Gastrocnemius medialis (tissue), 4 donors: ENCODE measurements around the gene CHRNA5. TPM values are rescaled to one million over a fixed set of nuclear protein-coding genes. Genes with fewer than 3 reads are reported as not detected.

Experiments used
- ATAC-seq, 2 donors: fragments of 150-250 bp; one replicate each; pipeline ENCODE4 v1.9.1; 2016
- DNase-seq, 2 donors: peaks; one replicate each; pipeline ENCODE4 v3.0.0-alpha.2; 2019
- H3K27ac ChIP-seq, 4 donors: fragments of 200-600 bp; sonication (generic); 1 replicate in 1 of 4; 2 replicates in 3 of 4; pipeline ENCODE4 v1.5.1; 2016 to 2018; ENCODE audit warnings: mild to moderate bottlenecking in 2 of 4, moderate library complexity in 1 of 4
- H3K27me3 ChIP-seq, 3 donors: fragments of 200-600 bp; sonication (generic) in 2 of 3; 1 replicate in 1 of 3; 2 replicates in 2 of 3; pipeline versions ENCODE4 v1.5.1 to v1.6.0; 2016 to 2019; ENCODE audit warnings: mild to moderate bottlenecking in 1 of 3, moderate library complexity in 1 of 3
- H3K36me3 ChIP-seq, 2 donors: fragments of 200-600 bp; sonication (generic) in 1 of 2; one replicate each; pipeline ENCODE4 v1.5.1; 2017 to 2018
- H3K4me1 ChIP-seq, 2 donors: fragments of 200-600 bp; sonication (generic) in 1 of 2; one replicate each; pipeline ENCODE4 v1.5.1; 2016 to 2017; ENCODE audit warnings: mild to moderate bottlenecking in 2 of 2
- H3K4me3 ChIP-seq, 4 donors: fragments of 200-600 bp; sonication (generic) in 3 of 4; 1 replicate in 1 of 4; 2 replicates in 3 of 4; pipeline ENCODE4 v1.5.1; 2016 to 2019; ENCODE audit warnings: mild to moderate bottlenecking in 2 of 4
- H3K9me3 ChIP-seq, 3 donors: fragments of 200-600 bp; sonication (generic) in 2 of 3; 1 replicate in 1 of 3; 2 replicates in 2 of 3; pipeline ENCODE4 v1.5.1; 2016 to 2019
- POLR2A ChIP-seq, 2 donors: fragments of 450-650 bp; IDR thresholded peaks; one replicate each; pipeline ENCODE4 v1.6.1; 2017; ENCODE audit warnings: antibody characterized with exemption in 2 of 2, mild to moderate bottlenecking in 2 of 2, moderate library complexity in 2 of 2
- in situ Hi-C, 4 donors: fragments of 200-750 bp; cut with MboI; loops; one replicate each; pipeline versions ENCODE4 v1.15.0 to v1.8.0; 2017; ENCODE audit warnings: low sequenced_read_pairs in 4 of 4
- intact Hi-C: fragments of 100-400 bp; cut with DNase I; formaldehyde crosslinking; loops from one replicate; pipeline ENCODE4 v1.15.1; 2023; ENCODE audit warnings: low total_unique reads
- total RNA-seq, 4 donors: library from RNA; depleted of rRNA; stranded (reverse); fragments of >200 nt; gene quantifications; one replicate each; pipeline versions ENCODE4 v1.1.0 to v1.2.3, GENCODE V29; 2016
- TF ChIP-seq, protein P1 (sequence below), 5 experiments: fragments of 450-650 bp in 3 of 5; fragments of 200-600 bp in 2 of 5; sonication (generic) in 2 of 5; IDR thresholded peaks in 4 of 5; conservative IDR thresholded peaks in 1 of 5; 1 replicate in 4 of 5; 2 replicates in 1 of 5; pipeline ENCODE4 v1.5.1; 2016 to 2019; ENCODE audit warnings: antibody characterized with exemption in 5 of 5, mild to moderate bottlenecking in 3 of 5, moderate library complexity in 3 of 5

Gene CHRNA5
- total RNA-seq, 4 donors from 2014 or later = 0.07 to 1.6 (median 0.71) TPM

GRCh38 chr15:78627348-78627747, 62.0 kb downstream of the CHRNA5 start:
- DNase-seq (no peak), ATAC-seq (no peak)
- no peak overlapping the region for H3K27ac ChIP-seq
- no peaks in the 10 kb centered on the region for H3K36me3 ChIP-seq
- no peaks in the 10 kb centered on the region for H3K4me1 ChIP-seq
- H3K27me3 ChIP-seq = peaks cover 1 to 12% (median 5%) of the 10 kb centered on the region in 3 donors
- TF ChIP-seq POLR2A (IDR thresholded peaks at IDR 0.05) = no peak
- in situ Hi-C loops (loop anchor here in 2 of 4 donors (10.0 to 25.0 kb wide), 2 partner anchors 67 to 560 kb away; no protein-coding TSS in a partner anchor), intact Hi-C loops (no loop called here)
- H3K4me3 ChIP-seq = no peak overlapping the region
- H3K9me3 ChIP-seq = no peaks in the 10 kb centered on the region

DNA sequence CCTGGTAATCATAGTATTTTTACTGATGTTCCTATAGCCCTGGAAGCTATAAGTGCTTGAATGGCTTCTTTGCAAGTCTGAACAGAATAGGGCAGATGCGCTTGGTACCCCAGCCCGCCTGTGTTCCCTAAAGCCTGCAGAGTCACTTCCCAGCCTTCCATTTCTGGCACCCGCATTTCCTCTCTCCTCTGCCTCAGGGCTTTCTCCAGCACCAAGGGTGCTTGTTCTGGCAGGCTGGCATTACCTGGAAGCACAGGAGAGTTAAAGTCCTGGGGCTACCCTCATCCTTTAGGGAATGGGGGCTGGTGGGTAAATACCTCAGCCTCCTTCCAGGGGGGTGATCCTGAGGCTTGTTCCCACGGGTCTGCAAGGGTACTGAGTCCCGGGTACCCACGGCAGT, 62.9 kb downstream of the CHRNA5 start:
- H3K9me3 ChIP-seq = peaks cover 0 to 2% (median 0%) of the 10 kb centered on the region in 3 donors
- H3K27me3 ChIP-seq = peaks cover 0 to 11% (median 0%) of the 10 kb centered on the region in 3 donors
- ATAC-seq (no peak), DNase-seq (no peak)
- no peaks in the 10 kb centered on the region for H3K4me1 ChIP-seq
- intact Hi-C loops = no loop called here
- no peak overlapping the region for H3K27ac ChIP-seq
- H3K4me3 ChIP-seq = no peak overlapping the region
- TF ChIP-seq POLR2A (IDR thresholded peaks at IDR 0.05) = no peak
- TF ChIP-seq, protein P1, sequence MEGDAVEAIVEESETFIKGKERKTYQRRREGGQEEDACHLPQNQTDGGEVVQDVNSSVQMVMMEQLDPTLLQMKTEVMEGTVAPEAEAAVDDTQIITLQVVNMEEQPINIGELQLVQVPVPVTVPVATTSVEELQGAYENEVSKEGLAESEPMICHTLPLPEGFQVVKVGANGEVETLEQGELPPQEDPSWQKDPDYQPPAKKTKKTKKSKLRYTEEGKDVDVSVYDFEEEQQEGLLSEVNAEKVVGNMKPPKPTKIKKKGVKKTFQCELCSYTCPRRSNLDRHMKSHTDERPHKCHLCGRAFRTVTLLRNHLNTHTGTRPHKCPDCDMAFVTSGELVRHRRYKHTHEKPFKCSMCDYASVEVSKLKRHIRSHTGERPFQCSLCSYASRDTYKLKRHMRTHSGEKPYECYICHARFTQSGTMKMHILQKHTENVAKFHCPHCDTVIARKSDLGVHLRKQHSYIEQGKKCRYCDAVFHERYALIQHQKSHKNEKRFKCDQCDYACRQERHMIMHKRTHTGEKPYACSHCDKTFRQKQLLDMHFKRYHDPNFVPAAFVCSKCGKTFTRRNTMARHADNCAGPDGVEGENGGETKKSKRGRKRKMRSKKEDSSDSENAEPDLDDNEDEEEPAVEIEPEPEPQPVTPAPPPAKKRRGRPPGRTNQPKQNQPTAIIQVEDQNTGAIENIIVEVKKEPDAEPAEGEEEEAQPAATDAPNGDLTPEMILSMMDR (IDR thresholded peaks at IDR 0.05 in 4 of 5, conservative IDR thresholded peaks at IDR 0.05 in 1 of 5) = no peak
- in situ Hi-C loops = loop anchor here in 2 of 4 donors (10.0 to 25.0 kb wide), 2 partner anchors 67 to 559 kb away; no protein-coding TSS in a partner anchor
- no peaks in the 10 kb centered on the region for H3K36me3 ChIP-seq

- intact Hi-C loops (no loop called here), in situ Hi-C loops (loop anchor here in 2 of 4 donors (10.0 to 25.0 kb wide), 2 partner anchors 66 to 558 kb away; no protein-coding TSS in a partner anchor)
- H3K9me3 ChIP-seq = peaks cover 0 to 6% (median 0%) of the 10 kb centered on the region in 3 donors
- no peaks in the 10 kb centered on the region for H3K4me1 ChIP-seq
- no peak for DNase-seq
- no peak overlapping the region for H3K27ac ChIP-seq
- TF ChIP-seq, protein P1 (IDR thresholded peaks at IDR 0.05 in 4 of 5, conservative IDR thresholded peaks at IDR 0.05 in 1 of 5) = no peak
- no peak for TF ChIP-seq POLR2A (IDR thresholded peaks at IDR 0.05)
- no peak overlapping the region for H3K4me3 ChIP-seq
- no peak for ATAC-seq
- peaks cover 0 to 10% (median 0%) of the 10 kb centered on the region in 3 donors for H3K27me3 ChIP-seq
- H3K36me3 ChIP-seq = no peaks in the 10 kb centered on the region
These were observed 63.9 kb downstream of the CHRNA5 start for GRCh38 chr15:78629031-78629715.

DNA sequence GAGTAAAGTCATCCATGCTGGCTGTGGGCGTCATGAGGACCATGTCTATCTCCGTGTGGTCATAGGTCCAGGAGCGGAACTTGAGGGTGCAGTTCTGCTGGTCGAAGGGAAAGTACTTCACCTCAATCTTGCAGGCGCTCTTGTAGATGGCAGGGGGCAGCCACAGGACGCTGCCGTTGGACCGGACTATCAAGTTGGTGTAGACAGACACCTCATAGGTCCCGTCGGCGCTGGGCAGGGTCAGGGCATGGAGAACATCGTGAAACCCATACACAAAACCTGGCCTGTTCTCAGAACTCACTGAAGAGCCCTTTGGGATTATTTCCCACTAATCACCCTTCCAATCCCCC, 64.4 kb downstream of the CHRNA5 start:
- ATAC-seq (no peak), DNase-seq (no peak)
- H3K27me3 ChIP-seq = peaks cover 0 to 10% (median 0%) of the 10 kb centered on the region in 3 donors
- no peak overlapping the region for H3K4me3 ChIP-seq
- TF ChIP-seq POLR2A (IDR thresholded peaks at IDR 0.05) = no peak
- TF ChIP-seq, protein P1 (IDR thresholded peaks at IDR 0.05 in 4 of 5, conservative IDR thresholded peaks at IDR 0.05 in 1 of 5) = no peak
- H3K9me3 ChIP-seq = peaks cover 0 to 6% (median 0%) of the 10 kb centered on the region in 3 donors
- in situ Hi-C loops (loop anchor here in 2 of 4 donors (10.0 to 25.0 kb wide), 2 partner anchors 65 to 558 kb away; no protein-coding TSS in a partner anchor), intact Hi-C loops (no loop called here)
- no peak overlapping the region for H3K27ac ChIP-seq
- H3K36me3 ChIP-seq = no peaks in the 10 kb centered on the region
- no peaks in the 10 kb centered on the region for H3K4me1 ChIP-seq

DNA sequence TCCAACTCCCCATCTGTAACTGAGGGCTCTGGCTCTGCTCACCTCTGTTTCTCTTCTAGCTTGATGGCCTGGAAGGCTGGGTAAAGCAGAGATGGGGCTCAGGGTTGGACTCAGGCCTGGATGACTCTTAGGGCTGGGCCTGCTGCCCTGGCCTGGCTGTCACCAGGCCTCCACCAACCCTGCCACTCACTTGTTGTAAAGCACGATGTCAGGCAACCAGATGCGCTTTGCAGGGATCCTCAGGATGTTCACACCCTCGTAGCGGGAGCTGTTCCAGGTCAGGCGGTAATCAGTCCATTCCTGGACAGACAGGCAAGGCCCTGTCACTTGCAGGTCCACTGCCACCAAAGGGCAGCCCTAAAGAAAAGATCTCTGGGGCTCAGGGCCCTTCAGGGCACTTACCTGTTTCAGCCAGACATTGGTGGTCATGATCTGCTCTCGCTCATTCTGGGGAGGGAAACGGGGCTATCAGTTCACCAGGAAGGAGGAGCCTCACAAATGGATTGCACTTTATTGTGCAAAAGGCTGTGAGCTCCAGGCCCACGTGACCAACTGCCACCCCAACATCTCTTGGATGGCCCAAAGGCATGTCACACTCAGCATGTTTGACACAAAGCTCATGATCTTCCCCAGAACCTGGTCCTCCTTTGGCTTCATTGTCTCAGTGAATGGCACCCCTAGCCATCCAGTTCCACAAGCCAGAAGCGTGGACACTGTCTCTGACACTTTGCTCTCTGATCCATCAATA, 65.7 kb downstream of the CHRNA5 start:
- H3K9me3 ChIP-seq = peaks cover 0 to 6% (median 0%) of the 10 kb centered on the region in 3 donors
- TF ChIP-seq, protein P1 (IDR thresholded peaks at IDR 0.05 in 4 of 5, conservative IDR thresholded peaks at IDR 0.05 in 1 of 5) = no peak
- DNase-seq (no peak), ATAC-seq (no peak)
- intact Hi-C loops = no loop called here
- no peak overlapping the region for H3K4me3 ChIP-seq
- in situ Hi-C loops = loop anchor here in 1 of 4 donors (25.0 kb wide), 1 partner anchor 556 kb away; no protein-coding TSS in a partner anchor
- H3K27me3 ChIP-seq = peaks cover 0 to 10% (median 0%) of the 10 kb centered on the region in 3 donors
- no peak overlapping the region for H3K27ac ChIP-seq
- no peaks in the 10 kb centered on the region for H3K36me3 ChIP-seq
- H3K4me1 ChIP-seq = no peaks in the 10 kb centered on the region
